Effector memory CD4-positive, alpha-beta T cell (primary cell): ENCODE data around the gene KIAA1958.

Experiments used
- DNase-seq, 3 donors: peaks; one replicate each; pipeline ENCODE4 v3.0.0-alpha.2; 2020
- H3K27ac ChIP-seq: 2 replicates; pipeline ENCODE4 v1.7.0; 2013; ENCODE audit warnings: mild to moderate bottlenecking, low read length, moderate library complexity; ENCODE audit not compliant: insufficient read depth, poor library complexity, severe bottlenecking
- H3K27me3 ChIP-seq: replicated peaks from 2 replicates; pipeline ENCODE4 v1.7.0; 2013; ENCODE audit warnings: mild to moderate bottlenecking, low read length; ENCODE audit not compliant: insufficient read depth, control insufficient read depth, poor library complexity, severe bottlenecking
- H3K36me3 ChIP-seq: 2 replicates; pipeline ENCODE4 v1.7.0; 2013; ENCODE audit warnings: mild to moderate bottlenecking, low read length, moderate library complexity; ENCODE audit not compliant: control insufficient read depth, insufficient read depth
- H3K4me1 ChIP-seq: 2 replicates; pipeline ENCODE4 v1.7.0; 2013; ENCODE audit warnings: low read length, mild to moderate bottlenecking; ENCODE audit not compliant: control insufficient read depth, insufficient read depth, poor library complexity, severe bottlenecking
- H3K4me3 ChIP-seq: 2 replicates; pipeline ENCODE4 v1.7.0; 2013; ENCODE audit warnings: low read length, low read depth, mild to moderate bottlenecking; ENCODE audit not compliant: insufficient read depth, poor library complexity, severe bottlenecking
- H3K9me3 ChIP-seq: 2 replicates; pipeline ENCODE4 v1.7.0; 2013; ENCODE audit warnings: mild to moderate bottlenecking, low read length, moderate library complexity; ENCODE audit not compliant: control insufficient read depth

KIAA1958 gene

DNA sequence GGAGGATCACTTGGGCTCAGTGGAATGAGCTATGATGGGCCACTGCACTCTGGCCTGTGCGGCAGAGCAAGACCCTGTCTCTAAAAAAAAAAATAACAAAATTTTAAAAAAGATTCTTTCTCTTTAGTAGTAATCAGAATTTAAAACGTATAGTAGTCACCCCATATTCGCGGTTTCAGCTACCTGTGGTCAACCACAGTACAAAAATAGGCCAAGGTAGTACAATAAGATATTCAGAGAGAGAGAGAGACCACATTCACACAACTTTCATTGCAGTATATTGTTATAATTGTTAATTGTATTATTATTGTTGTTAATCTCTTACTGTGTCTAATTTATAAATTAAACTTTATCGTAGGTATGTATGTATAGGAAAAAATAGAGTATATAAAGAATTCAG is 212.6 kb downstream of the KIAA1958 start:
- no peaks in the 10 kb centered on the region for H3K9me3 ChIP-seq
- H3K27ac ChIP-seq = no peak overlapping the region
- H3K27me3 ChIP-seq = no peaks in the 10 kb centered on the region
- no peak for DNase-seq
- no peak overlapping the region for H3K4me3 ChIP-seq
- H3K36me3 ChIP-seq = peaks cover 8% of the 10 kb centered on the region
- no peaks in the 10 kb centered on the region for H3K4me1 ChIP-seq

DNA sequence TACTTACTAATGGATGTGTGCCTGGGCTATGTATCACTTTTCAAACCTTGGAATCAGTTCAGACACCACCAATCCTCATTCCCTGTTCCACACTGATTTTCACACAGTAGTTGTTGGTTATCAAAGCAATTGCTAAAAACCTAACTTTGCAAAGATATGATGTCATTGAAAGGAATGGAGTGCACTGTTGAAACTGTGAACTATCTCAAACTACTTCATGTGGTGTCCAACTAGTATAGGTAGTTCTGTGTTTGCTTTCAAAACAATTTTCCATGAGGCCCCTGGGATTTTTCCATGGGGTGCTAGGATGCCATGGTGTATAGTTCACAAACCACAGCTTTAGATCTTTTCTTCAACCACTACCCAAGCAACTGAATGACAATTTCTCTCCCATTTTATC is 213.5 kb downstream of the KIAA1958 start:
- no peak for DNase-seq
- Histone ChIP-seq H3K9me3 (no peaks in the 10 kb centered on the region), H3K4me3 (no peak overlapping the region), H3K27me3 (no peaks in the 10 kb centered on the region), H3K27ac (no peak overlapping the region), H3K36me3 (peaks cover 8% of the 10 kb centered on the region), H3K4me1 (no peaks in the 10 kb centered on the region)

DNA sequence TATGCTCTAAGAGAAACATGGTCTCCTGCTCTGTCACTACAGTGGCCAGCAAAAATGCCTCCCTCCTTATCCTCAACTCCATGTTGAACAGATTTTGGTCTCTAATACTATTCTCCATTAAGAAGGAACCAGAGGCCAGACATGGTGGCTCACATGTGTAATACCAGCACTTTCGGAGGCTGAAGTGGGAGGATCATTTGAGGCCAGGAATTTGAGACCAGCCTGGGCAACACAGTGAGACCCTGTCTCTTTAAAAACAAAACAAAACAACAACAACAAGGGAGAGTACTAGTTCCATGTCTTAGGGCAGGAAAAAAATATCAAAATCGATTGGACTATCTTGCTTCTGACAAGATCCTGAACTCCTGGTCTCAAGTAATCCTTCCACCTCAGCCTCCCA is 216.7 kb downstream of the KIAA1958 start:
- Histone ChIP-seq H3K27me3 (no peaks in the 10 kb centered on the region), H3K36me3 (peaks cover 3% of the 10 kb centered on the region)

DNA sequence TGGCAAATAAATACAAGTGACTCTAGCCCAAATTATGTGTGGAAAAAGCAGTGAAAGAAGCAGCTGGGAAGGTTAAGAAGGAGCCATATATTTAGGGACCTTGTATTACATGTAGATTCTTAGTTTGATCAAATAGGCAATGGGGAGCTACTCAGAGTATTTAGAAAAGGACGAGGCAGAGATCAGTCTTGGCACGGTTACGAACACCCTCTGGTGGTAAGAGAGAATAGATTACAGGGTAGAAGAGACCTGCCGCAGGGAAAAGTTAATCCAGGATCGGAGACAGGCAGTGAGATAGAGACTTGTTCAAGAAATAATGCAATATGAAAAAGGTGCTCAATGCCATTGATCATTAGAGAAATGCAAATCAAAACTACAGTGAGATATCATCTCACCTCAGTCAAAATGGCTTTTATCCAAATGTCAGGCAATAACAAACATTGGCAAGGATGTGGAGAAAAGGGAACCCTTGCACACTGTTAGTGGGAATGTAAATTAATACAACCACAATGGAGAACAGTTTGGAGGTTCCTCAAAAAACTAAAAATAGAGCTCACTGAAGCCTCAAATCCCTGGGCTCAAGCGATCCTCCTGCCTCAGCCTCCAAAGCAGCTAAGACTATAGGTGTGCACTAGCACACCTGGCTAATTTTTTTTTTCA is 219.3 kb downstream of the KIAA1958 start:
- DNase-seq = no peak
- no peaks in the 10 kb centered on the region for H3K4me1 ChIP-seq

More for the DNA sequence above, 216.7 kb downstream of the KIAA1958 start:
- Histone ChIP-seq H3K4me3 (no peak overlapping the region), H3K27ac (no peak overlapping the region), H3K9me3 (no peaks in the 10 kb centered on the region), H3K4me1 (no peaks in the 10 kb centered on the region)
- DNase-seq = no peak

DNA sequence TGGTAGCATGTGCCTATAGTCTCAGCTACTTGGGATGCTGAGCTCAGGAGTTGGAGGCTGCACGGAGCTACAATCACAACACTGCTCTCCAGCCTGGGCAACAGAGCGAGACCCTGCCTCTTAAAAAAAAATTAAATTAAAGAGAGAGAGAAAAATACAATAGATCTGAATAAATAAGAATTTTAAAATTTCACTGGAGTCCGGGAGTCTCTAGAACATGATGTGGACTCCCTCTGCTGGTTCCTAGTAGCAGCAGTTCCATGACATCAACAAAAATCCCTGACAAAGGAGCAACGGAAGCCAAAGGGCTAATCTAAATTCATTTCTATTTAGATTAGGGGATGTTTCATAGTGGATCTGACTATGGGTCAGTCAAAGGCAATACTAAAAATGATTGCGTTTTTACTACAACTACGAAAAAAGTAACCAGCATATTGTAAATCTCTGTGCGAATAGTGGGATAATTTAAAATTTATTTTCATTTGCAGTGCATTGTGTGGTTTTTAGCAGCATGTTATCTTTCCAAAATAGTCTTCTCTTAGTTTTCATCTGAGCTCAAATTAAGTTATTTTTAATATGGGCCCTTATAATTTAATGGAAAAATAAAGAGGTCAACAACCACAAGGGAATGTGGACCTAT is 224.5 kb downstream of the KIAA1958 start:
- H3K36me3 ChIP-seq = peaks cover 10% of the 10 kb centered on the region
- DNase-seq = no peak
- no peaks in the 10 kb centered on the region for H3K27me3 ChIP-seq
- no peak overlapping the region for H3K27ac ChIP-seq
- no peak overlapping the region for H3K4me3 ChIP-seq
- no peaks in the 10 kb centered on the region for H3K4me1 ChIP-seq
- H3K9me3 ChIP-seq = no peaks in the 10 kb centered on the region

More for the DNA sequence above, 219.3 kb downstream of the KIAA1958 start:
- H3K27me3 ChIP-seq = no peaks in the 10 kb centered on the region
- H3K36me3 ChIP-seq = no peaks in the 10 kb centered on the region
- H3K9me3 ChIP-seq = no peaks in the 10 kb centered on the region
- H3K27ac ChIP-seq = no peak overlapping the region
- no peak overlapping the region for H3K4me3 ChIP-seq

DNA sequence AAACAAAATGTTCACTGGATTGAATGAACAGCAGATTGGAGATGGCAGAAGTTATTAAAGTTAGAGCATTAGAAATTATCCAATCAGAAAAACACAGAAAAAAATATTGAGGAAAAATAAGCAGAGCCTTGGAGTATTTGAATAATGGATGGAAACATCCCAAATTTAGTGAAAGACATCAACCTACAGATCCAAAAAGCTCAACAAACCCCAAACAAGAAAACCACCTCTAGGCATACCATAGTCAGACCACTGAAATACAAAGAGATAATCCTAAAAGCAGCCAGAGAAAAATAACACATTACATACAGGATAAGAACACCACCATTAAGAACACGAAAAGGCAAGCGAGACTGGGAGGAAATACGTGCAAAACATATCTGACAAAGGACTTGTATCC is 226.1 kb downstream of the KIAA1958 start:
- no peak overlapping the region for H3K4me3 ChIP-seq
- no peaks in the 10 kb centered on the region for H3K27me3 ChIP-seq
- H3K36me3 ChIP-seq = peaks cover 10% of the 10 kb centered on the region
- H3K27ac ChIP-seq = no peak overlapping the region
- H3K4me1 ChIP-seq = no peaks in the 10 kb centered on the region
- DNase-seq = no peak
- H3K9me3 ChIP-seq = no peaks in the 10 kb centered on the region

DNA sequence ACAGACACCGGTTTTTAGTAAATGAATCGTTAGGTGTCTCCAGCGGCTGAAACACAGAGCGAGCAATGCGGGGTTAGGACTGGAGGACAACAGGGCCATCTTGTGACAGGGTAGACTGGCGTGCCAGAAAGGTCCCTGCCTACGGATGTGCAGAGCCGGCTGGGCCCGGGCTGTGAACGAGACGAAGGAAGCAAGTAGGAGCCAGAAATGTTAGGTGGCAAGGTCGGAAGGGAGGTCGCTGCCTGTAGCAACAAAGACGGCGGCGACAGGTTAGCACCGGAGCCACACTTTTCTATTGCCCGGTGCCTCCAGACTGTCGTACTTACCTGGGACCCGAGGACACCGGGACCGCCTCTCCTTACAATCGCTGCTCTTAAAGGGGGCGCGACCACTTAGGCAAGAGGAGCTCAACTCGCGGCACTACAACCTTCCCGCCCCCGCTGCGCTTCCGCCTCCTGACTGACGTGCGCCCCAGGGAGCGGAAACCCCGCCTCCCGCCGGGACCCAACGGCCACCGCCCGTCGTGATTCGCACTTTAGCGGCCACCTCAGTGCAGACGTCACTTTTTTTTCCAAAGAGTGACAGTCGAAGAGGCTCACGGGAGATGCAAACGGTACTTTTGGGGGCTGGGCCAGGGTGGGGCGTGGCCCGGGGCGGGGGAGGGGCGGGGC is 231.2 kb downstream of the KIAA1958 start, which contains the start of gene INIP:
Gene INIP, minus strand, starts transcription at position 457 of the 671 bp plus-strand sequence. CDS start 1,632 bp downstream, outside the sequence.
- peak; percentile 94 to 97 (median 96) for DNase-seq
- Histone ChIP-seq H3K9me3 (no peaks in the 10 kb centered on the region), H3K4me1 (no peaks in the 10 kb centered on the region), H3K27ac (peak within 1 kb of the TSS; percentile 82), H3K36me3 (no peaks in the 10 kb centered on the region), H3K4me3 (peak within 1 kb of the TSS; percentile 68), H3K27me3 (no peaks in the 10 kb centered on the region)
